Sigmoid colon (tissue), 4 donors: ENCODE measurements around the gene YJU2.

Experiments
- CTCF ChIP-seq, 4 experiments: fragments of 450-650 bp in 3 of 4; fragments of 200-600 bp in 1 of 4; IDR thresholded peaks; one replicate each; pipeline ENCODE4 v1.5.1; 2016 to 2019; ENCODE audit warnings: antibody characterized with exemption in 4 of 4, mild to moderate bottlenecking in 3 of 4, moderate library complexity in 2 of 4
- EP300 ChIP-seq, 4 donors: sonication (generic); formaldehyde crosslinking; IDR thresholded peaks; one replicate each; pipeline ENCODE4 v1.6.1; 2017; ENCODE audit warnings: antibody characterized with exemption in 4 of 4
- POLR2AphosphoS5 ChIP-seq, 4 donors: sonication (generic); formaldehyde crosslinking; IDR thresholded peaks; one replicate each; pipeline ENCODE4 v1.6.1; 2017; ENCODE audit warnings: antibody characterized with exemption in 4 of 4

- TF ChIP-seq POLR2AphosphoS5 (IDR thresholded peaks at IDR 0.05): no peak
- no peak for TF ChIP-seq CTCF (IDR thresholded peaks at IDR 0.05)
- TF ChIP-seq EP300 (IDR thresholded peaks at IDR 0.05): no peak
Observed at GRCh38 chr19:4302243-4302640, 55.4 kb downstream of the YJU2 start, which contains the start of gene TMIGD2.
